VCaP (cell line): Measurements from ENCODE around the gene AUTS2.

Experiments
- H3K27ac ChIP-seq: fragments of 450-650 bp; 2 replicates; pipeline ENCODE4 v1.5.1; 2017
- TF ChIP-seq, protein P1 (sequence below): fragments of 450-650 bp; conservative IDR thresholded peaks from 2 replicates; pipeline ENCODE4 v1.5.1; 2017; ENCODE audit warnings: mild to moderate bottlenecking, moderate library complexity

Gene AUTS2

DNA sequence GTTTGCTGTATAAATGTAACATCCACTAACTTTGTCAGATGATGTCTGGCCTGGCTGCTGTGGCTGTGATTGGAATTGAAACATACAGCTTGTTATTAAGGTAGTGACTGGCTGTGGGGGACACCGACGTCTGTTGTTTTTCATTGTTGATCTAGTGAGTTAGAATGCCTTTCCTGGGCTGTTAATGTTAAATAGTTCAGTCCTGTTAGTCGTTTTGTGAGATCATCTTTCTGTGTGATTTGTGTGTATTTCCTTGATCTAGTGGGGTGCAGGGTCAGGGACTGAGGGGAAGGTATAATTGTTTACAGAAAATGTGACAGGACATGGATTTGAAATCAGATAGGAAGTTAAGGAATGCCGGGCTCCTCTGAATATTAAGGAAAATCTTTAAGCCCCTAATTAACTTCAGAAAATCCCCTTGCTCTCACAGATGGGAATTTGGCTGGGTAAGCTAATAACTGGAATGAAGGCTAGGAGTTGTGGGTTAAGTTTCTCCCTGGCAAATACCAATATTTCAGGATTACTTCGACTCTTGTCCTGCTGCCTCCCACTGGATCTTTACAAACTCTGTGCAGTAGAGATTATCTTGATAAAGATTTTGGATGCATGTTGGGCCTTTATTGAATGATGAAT is 163.1 kb downstream of the AUTS2 start:
- TF ChIP-seq, protein P1, sequence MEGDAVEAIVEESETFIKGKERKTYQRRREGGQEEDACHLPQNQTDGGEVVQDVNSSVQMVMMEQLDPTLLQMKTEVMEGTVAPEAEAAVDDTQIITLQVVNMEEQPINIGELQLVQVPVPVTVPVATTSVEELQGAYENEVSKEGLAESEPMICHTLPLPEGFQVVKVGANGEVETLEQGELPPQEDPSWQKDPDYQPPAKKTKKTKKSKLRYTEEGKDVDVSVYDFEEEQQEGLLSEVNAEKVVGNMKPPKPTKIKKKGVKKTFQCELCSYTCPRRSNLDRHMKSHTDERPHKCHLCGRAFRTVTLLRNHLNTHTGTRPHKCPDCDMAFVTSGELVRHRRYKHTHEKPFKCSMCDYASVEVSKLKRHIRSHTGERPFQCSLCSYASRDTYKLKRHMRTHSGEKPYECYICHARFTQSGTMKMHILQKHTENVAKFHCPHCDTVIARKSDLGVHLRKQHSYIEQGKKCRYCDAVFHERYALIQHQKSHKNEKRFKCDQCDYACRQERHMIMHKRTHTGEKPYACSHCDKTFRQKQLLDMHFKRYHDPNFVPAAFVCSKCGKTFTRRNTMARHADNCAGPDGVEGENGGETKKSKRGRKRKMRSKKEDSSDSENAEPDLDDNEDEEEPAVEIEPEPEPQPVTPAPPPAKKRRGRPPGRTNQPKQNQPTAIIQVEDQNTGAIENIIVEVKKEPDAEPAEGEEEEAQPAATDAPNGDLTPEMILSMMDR = no peak
- no peak overlapping the region for H3K27ac ChIP-seq

- TF ChIP-seq, protein P1 = no peak
These were observed 164.6 kb downstream of the AUTS2 start for GRCh38 chr7:69762821-69763352.

DNA sequence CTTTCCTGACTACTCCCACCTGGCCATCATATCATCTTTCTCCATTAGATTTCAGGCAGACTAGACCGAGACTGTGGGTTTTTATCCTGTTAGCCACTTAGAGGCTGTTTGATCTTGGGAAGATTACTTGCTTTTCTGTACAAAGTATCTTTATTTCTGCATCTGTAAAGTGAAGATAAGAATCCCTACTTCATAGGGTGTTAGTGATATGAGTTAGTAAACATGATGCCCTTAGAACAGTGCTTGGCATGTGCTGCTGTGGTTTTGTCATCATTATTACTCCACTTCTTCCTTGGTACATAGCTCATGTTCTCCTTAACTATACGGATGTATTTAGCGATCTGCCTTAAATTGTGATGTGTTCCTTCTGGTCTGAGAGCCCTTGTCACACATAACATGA is 165.2 kb downstream of the AUTS2 start:
- H3K27ac ChIP-seq = no peak overlapping the region
- TF ChIP-seq, protein P1 = no peak

More at GRCh38 chr7:69762821-69763352, 164.6 kb downstream of the AUTS2 start:
- no peak overlapping the region for H3K27ac ChIP-seq

DNA sequence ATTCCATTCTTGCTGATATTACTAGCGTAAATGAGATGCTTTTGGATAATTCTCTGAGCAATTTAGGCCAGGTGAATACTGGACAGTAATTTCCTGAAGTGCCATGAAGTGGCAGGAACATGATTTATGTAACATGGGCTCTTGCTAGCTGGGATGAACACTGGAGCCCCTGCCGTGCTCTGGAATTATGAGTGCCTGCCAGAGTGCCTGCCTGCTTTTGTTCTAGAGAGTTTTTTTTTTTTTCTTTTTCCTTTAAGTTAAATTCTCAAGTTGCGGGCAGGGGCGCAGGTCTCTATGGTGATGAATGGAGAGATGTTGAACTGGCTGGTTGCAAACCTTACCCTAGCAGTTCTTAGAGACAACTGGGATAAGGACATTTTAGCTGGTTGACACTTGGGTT is 165.9 kb downstream of the AUTS2 start:
- TF ChIP-seq, protein P1 = no peak
- no peak overlapping the region for H3K27ac ChIP-seq

GRCh38 chr7:69764681-69765080 is 166.4 kb downstream of the AUTS2 start:
- TF ChIP-seq, protein P1 = no peak
- no peak overlapping the region for H3K27ac ChIP-seq

GRCh38 chr7:69765879-69766278 is 167.6 kb downstream of the AUTS2 start:
- H3K27ac ChIP-seq = no peak overlapping the region
- TF ChIP-seq, protein P1 = no peak

DNA sequence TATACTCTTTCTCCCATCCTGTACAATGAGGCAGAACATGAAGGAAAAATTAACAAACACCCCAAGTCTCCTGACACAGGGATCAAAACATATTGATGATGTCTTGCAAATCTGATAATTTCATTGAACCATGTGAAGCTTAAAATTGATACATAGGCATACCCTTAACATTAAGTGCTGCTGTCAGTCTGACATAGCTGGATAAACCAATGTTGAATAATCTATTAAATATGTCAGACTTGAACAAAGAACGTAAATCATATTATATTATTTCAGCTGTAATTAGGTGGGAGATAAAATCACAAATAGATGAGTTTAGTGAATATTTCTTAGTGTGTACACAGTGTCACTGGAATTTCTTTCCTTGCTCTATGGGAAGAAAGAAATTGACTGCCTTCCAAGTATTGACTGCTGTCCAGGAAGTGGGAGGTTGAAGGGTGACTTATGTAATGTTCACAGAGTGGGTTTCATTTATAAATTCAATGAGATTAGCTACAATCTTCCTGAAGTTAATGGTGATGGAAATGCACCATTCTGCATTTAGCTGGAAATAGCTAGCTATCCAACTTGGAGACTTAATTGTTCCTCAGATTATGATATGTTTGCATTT is 170.8 kb downstream of the AUTS2 start:
- H3K27ac ChIP-seq = 0 out of 2 replicates have a peak overlapping the region, but pooled peaks have one; percentile 9
- TF ChIP-seq, protein P1 = no peak
